LNCAP (cell line): Measurements from ENCODE around the gene KIAA1328.

Source experiments
- TF ChIP-seq, protein P1 (sequence below): fragments of 450-650 bp; IDR thresholded peaks from 2 replicates; pipeline ENCODE4 v1.5.1; 2017; ENCODE audit warnings: mild to moderate bottlenecking

KIAA1328 gene

DNA sequence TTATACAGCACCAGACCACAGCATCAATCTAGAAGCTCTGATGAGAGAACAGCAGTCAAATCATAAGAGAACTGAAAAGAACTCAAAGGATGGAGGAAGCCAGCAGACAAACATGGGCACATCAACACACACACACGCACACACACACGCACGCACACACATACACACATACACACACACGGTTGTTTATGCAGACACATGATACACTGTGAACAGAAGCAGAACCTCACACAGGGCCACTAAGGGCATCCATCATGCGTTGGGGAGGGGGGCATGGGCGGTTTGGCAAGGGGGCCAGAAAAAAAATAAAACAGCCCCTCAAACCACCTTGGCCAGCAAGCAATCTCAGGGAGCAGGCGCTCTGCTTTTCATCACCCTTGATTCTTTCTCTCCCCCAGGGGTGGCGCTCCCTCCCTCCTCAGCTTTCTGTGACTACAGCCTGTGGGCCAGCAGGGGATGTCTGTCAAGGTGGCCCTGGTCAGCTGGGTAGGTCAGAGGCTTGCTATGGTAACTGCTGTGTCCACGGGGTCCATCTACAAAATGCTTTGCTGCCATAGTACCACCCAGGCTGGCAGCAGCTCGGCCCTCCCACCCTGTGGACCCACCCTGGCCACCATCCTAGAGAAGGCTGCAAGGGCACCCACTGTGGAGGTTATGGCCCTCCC is 418.7 kb downstream of the KIAA1328 start:
- TF ChIP-seq, protein P1, sequence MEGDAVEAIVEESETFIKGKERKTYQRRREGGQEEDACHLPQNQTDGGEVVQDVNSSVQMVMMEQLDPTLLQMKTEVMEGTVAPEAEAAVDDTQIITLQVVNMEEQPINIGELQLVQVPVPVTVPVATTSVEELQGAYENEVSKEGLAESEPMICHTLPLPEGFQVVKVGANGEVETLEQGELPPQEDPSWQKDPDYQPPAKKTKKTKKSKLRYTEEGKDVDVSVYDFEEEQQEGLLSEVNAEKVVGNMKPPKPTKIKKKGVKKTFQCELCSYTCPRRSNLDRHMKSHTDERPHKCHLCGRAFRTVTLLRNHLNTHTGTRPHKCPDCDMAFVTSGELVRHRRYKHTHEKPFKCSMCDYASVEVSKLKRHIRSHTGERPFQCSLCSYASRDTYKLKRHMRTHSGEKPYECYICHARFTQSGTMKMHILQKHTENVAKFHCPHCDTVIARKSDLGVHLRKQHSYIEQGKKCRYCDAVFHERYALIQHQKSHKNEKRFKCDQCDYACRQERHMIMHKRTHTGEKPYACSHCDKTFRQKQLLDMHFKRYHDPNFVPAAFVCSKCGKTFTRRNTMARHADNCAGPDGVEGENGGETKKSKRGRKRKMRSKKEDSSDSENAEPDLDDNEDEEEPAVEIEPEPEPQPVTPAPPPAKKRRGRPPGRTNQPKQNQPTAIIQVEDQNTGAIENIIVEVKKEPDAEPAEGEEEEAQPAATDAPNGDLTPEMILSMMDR: no peak

DNA sequence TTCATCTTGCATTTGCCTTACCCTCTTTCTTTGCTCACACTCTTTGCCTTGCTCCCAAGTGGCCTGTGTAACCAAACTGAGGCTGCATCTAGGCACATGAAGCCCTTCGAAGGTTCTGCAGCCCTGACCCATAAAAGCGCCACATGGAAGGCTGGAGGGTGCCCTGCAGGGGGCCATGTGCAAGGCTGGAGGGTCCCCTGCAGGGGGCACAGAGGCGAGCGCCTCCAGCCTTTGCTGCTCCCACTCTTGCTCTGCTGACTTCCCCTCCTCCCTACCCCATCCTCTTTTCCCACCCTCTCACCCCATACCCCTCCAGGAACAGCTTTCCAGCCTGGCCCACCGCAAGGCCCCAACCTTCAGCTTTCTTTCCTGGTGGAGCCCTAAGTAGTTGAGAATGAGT is 419.4 kb downstream of the KIAA1328 start:
- TF ChIP-seq, protein P1: no peak

DNA sequence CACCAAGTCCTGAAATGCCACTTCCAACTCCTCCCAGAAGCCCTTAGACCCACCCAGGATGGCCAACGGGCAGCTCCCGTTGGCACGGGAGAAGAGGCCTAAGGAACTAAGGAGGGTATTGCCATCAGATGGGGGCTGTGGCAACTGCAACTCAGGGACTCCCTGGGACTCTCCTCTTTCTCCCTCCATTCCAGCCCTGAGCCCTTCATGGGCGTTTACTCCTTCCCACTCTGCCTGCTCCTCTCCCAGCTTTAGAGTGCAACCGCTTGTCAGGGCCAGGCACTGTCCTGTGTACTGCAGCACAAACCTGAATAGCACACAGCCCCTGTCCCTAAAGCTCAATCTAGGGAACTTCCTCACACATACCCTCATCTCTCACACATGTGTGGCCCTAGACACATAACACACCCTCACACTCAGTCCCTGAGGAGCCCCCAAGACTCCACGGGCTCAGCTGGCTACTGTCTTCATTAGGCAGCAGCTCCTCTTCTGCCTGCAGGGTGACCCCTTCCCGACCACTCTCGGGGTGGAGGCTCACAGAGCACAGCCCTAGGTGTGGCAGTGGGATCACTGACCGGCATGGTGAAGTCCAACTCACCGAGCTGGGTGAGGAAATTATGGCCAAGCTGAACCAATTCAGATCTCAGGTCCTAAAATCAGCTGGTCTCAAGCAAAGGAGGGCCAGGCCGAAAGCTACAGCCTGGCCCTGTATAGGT is 420.4 kb downstream of the KIAA1328 start:
- TF ChIP-seq, protein P1: no peak

DNA sequence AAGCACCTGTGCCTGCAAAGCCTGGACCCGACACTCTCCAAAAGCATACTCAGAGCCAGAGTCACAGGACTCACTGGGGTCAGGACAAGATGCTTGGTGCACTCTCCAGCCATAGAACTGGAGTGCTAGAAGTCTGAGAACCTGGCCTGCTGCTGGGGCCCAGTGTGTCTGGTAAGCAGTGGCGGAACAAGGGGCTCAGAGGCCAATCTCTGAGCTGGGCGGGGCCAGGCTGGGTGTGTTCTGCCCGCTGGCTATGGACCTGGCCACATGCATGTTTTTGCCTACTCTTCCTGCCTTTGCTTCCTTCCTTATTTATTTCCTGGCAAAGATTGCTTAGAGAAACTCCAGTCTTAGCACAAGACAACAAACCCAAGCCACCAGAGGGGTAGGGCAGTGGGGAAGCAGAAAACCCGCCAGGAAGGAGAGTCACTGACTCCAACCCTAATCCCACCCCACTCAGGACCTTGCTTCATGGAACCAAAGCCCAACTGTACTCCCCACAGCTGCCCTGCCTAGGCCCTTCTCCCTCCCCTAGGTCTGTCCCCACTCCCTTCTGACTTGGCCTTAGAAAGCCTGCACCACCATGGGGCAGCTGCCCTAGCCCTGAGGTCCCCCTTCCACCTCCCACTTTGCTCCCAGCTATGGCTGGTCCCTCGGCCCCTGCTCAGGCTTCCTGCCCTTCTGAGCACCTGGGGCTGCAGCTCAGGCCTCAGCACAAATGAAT is 421.1 kb downstream of the KIAA1328 start:
- TF ChIP-seq, protein P1: no peak

DNA sequence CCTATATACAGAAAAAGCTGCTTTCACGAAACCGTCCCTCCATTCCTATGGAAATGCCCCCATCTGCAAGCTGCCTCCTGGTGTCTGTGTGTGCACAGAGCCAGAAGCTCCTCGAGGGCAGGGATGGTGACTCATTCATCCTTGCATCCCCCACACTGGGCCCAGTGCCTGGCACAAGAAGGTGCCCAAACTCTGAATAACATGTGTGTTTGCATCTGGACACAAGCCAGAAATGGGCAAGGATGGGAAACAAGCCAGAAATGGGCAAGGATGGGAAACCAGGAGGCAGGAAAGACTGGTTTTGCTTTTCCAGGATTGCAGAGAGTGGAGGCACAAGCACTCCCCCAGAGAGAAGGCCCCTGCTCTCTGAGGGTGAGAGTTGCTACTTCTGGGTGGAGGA is 422.8 kb downstream of the KIAA1328 start:
- TF ChIP-seq, protein P1: no peak

DNA sequence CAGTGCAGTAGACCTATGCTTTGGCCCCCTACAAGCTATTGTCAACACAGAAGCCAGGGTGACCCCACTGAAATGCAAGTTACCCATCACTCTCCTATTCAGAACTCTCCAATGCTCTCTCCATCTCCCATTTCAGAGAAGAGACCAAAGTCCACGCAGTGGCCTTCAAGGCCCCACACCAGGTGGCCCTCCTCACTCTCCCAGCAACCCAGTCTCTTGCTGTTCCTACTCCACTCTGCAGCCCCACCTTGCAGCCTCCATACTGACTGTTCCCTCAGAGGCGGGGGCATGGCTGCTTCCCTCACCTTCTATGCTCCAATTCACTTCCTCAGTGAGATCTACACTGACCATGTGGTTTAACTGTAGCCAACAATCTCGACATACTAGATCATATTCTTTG is 423.4 kb downstream of the KIAA1328 start:
- TF ChIP-seq, protein P1: no peak

DNA sequence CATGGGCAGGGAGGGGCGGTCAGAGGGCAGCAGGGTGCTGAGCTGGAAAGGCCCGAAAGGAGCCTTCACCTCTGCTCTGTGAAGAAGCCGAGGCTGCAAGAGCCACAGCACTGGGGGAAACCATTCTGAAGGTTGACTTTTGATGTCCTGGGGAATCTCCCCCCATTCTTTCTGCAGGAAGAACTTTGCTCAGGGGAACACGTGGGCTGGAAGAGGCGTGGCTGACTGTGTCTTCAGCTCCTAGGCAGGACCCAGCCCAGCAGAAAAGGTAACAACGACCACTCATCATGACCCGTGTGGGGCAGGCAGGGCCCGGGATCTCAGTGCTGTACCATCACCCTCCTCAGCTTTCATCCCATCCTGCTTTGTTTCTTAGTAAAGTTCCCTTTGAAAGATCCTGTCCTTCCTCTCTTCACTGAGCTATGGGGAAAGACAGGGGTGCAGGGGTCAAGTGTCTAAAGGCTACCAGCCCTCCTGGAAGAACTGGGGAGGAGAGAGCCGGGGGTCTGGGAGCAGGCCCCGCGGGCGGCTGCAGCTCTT is 424.0 kb downstream of the KIAA1328 start:
- TF ChIP-seq, protein P1: no peak
